Panc1 (cell line): Measurements from ENCODE around the gene MREG. TPM values are rescaled to one million over a fixed set of nuclear protein-coding genes. Genes with fewer than 3 reads are reported as not detected.

Source experiments
- ATAC-seq: fragments of 200-7000 bp; cut with Tn5 transposase; 2 replicates; pipeline ENCODE4 v1.9.1; 2020; ENCODE audit warnings: mild to moderate bottlenecking, moderate library complexity
- BruUV-seq: library from RNA; stranded (reverse); fragments of 400-500 nt; replicated peaks from 2 replicates; lab custom pipeline; 2021; lab: Mats Ljungman, UMichigan
- CTCF ChIA-PET: fragments of 300-600 bp; sonication (Branson Sonifier 250); formaldehyde crosslinking; loops from one replicate; lab custom pipeline; 2022; ENCODE audit warnings: antibody characterized with exemption; lab: Charles Lee
- POLR2A ChIA-PET: fragments of 300-600 bp; sonication (Branson Sonifier 250); formaldehyde crosslinking; loops from one replicate; lab custom pipeline; 2022; ENCODE audit warnings: antibody characterized with exemption; lab: Charles Lee
- DNase-seq: peaks from one replicate; pipeline ENCODE4 v3.0.0-alpha.2; 2010; ENCODE audit warnings: low read depth, low spot score
- H3K27ac ChIP-seq: 2 replicates; pipeline ENCODE4 v1.5.1; 2011; ENCODE audit warnings: mild to moderate bottlenecking, low read length, inconsistent platforms
- H3K27me3 ChIP-seq: fragments of 200-500 bp; sonication (Bioruptor generic); 2 replicates; pipeline ENCODE4 v1.6.0; 2014; ENCODE audit warnings: low read length, inconsistent platforms; ENCODE audit not compliant: control insufficient read depth, insufficient read depth
- H3K36me3 ChIP-seq: fragments of 200-500 bp; sonication (Bioruptor generic); 2 replicates; pipeline ENCODE4 v1.5.1; 2014; ENCODE audit warnings: inconsistent platforms, mild to moderate bottlenecking, low read length, moderate library complexity; ENCODE audit not compliant: control insufficient read depth, insufficient read depth
- H3K4me1 ChIP-seq: 2 replicates; pipeline ENCODE4 v1.5.1; 2011; ENCODE audit warnings: inconsistent platforms, mild to moderate bottlenecking, low read length, moderate library complexity; ENCODE audit not compliant: control insufficient read depth, insufficient read depth
- H3K4me3 ChIP-seq, 2 experiments: 2 replicates each; pipeline ENCODE4 v1.5.1; 2011 to 2012; ENCODE audit warnings: low read depth in 2 of 2, low read length in 2 of 2, mild to moderate bottlenecking in 2 of 2, inconsistent platforms in 1 of 2, moderate library complexity in 1 of 2
- H3K9me3 ChIP-seq: fragments of 200-500 bp; sonication (Bioruptor generic); 2 replicates; pipeline ENCODE4 v1.5.1; 2014; ENCODE audit warnings: low read depth, mild to moderate bottlenecking, inconsistent platforms, low read length, moderate library complexity; ENCODE audit not compliant: control insufficient read depth, insufficient read depth
- POLR2AphosphoS5 ChIP-seq: IDR thresholded peaks from 2 replicates; pipeline ENCODE4 v1.6.1; 2012; ENCODE audit warnings: mild to moderate bottlenecking, low read depth, low read length, moderate library complexity
- REST ChIP-seq, 2 experiments: IDR thresholded peaks; 2 replicates each; pipeline ENCODE4 v1.6.1; 2011 to 2012; ENCODE audit warnings: low read depth in 2 of 2, control low read depth in 1 of 2, low read length in 1 of 2, mild to moderate bottlenecking in 1 of 2, moderate library complexity in 1 of 2; ENCODE audit not compliant: insufficient read depth in 1 of 2
- SIN3A ChIP-seq: IDR thresholded peaks from 2 replicates; pipeline ENCODE4 v1.6.1; 2012; ENCODE audit warnings: low read depth, mild to moderate bottlenecking, low read length, moderate library complexity, borderline replicate concordance; ENCODE audit not compliant: insufficient read depth
- TCF7L2 ChIP-seq: IDR thresholded peaks from 2 replicates; pipeline ENCODE4 v1.6.1; 2011; ENCODE audit warnings: mild to moderate bottlenecking, low read depth, low read length, inconsistent platforms
- in situ Hi-C: cut with HindIII; loops from 2 replicates; pipeline ENCODE4 v1.10.0; 2016; ENCODE audit warnings: low sequenced_read_pairs, low pct_unique_long_range_greater_than_20kb
- intact Hi-C: fragments of 100-400 bp; cut with micrococcal nuclease; formaldehyde crosslinking; loops from one replicate; pipeline ENCODE4 v1.10.0; 2022; ENCODE audit not compliant: unreplicated experiment
- total RNA-seq: library from RNA; stranded (reverse); gene quantifications from one replicate; pipeline ENCODE4 v1.2.1, GENCODE V29; 2021; ENCODE audit not compliant: unreplicated experiment
- TF ChIP-seq, protein P1 (sequence below): fragments of 450-650 bp; IDR thresholded peaks from 2 replicates; pipeline ENCODE4 v1.5.1; 2017; ENCODE audit warnings: mild to moderate bottlenecking

MREG gene
- total RNA-seq, 1 experiment from 2014 or later, result 19.2 TPM

- Histone ChIP-seq H3K36me3 (no peaks in the 10 kb centered on the region; the same call in 1 of the 2 replicates), H3K4me3 (no peak overlapping the region), H3K27me3 (no peaks in the 10 kb centered on the region), H3K9me3 (no peaks in the 10 kb centered on the region), H3K27ac (no peak overlapping the region), H3K4me1 (no peaks in the 10 kb centered on the region)
- peak; percentile 93 for ATAC-seq
- no peak for DNase-seq
- TF ChIP-seq, protein P1, sequence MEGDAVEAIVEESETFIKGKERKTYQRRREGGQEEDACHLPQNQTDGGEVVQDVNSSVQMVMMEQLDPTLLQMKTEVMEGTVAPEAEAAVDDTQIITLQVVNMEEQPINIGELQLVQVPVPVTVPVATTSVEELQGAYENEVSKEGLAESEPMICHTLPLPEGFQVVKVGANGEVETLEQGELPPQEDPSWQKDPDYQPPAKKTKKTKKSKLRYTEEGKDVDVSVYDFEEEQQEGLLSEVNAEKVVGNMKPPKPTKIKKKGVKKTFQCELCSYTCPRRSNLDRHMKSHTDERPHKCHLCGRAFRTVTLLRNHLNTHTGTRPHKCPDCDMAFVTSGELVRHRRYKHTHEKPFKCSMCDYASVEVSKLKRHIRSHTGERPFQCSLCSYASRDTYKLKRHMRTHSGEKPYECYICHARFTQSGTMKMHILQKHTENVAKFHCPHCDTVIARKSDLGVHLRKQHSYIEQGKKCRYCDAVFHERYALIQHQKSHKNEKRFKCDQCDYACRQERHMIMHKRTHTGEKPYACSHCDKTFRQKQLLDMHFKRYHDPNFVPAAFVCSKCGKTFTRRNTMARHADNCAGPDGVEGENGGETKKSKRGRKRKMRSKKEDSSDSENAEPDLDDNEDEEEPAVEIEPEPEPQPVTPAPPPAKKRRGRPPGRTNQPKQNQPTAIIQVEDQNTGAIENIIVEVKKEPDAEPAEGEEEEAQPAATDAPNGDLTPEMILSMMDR, result peak; percentile 68; the same call in 1 of the 2 replicates
- TF ChIP-seq TCF7L2, result no peak
- no TSS peak for BruUV-seq
- intact Hi-C loops, result loop anchor here (1.0 to 5.0 kb wide), 2 partner anchors 57 to 73 kb away; no protein-coding TSS in a partner anchor
- CTCF ChIA-PET, result interaction anchor here (1.0 to 1.2 kb wide), 4 partner anchors 11 to 74 kb away, joined by 3 to 7 read pairs (median 4); no protein-coding TSS in a partner anchor
- POLR2A ChIA-PET, result interaction anchor here (0.6 kb wide), 1 partner anchor 55 kb away, joined by 5 read pairs; no protein-coding TSS in a partner anchor
- in situ Hi-C loops, result no loop called here
Observed at GRCh38 chr2:215949991-215950404, 63.4 kb downstream of the MREG start.

DNA sequence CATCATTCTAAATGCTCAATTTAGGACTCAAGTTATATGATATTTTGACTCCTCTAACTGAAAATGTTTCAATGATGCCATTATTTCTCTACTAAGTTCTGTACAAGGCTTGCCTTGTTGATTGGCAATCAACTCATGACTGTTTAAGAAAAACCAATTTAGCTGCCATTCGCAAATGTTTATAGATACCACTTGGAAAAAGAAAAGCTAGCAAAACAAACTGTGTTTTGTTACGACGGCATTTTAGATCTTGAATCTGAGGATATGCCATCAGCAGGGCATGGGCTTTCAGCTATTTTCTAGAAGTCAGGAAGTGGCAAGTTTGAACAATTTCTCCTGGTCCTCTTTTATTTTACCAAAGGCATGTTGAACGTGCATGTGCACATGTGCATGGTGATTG lies 65.3 kb downstream of the MREG start:
- no TSS peak for BruUV-seq
- Histone ChIP-seq H3K36me3 (no peaks in the 10 kb centered on the region; the same call in 1 of the 2 replicates), H3K4me1 (no peaks in the 10 kb centered on the region), H3K27ac (no peak overlapping the region), H3K27me3 (no peaks in the 10 kb centered on the region), H3K4me3 (no peak overlapping the region), H3K9me3 (no peaks in the 10 kb centered on the region)
- in situ Hi-C loops, result no loop called here
- DNase-seq, result no peak
- TF ChIP-seq SIN3A (no peak), REST (IDR thresholded peaks at IDR 0.05; ENCODE audit: insufficient read depth in 1 of 2, low read depth in 2 of 2, low read length in 1 of 2) (no peak), TCF7L2 (no peak), POLR2AphosphoS5 (no peak)
- TF ChIP-seq, protein P1, result no peak
- intact Hi-C loops, result no loop called here
- ChIA-PET POLR2A (no interaction called here), CTCF (no interaction called here)
- ATAC-seq, result no peak
